Neural crest cell (in vitro differentiated cells): ENCODE results near the gene MACROD1. TPM values are rescaled to one million over a fixed set of nuclear protein-coding genes. Genes with fewer than 3 reads are reported as not detected.

ENCODE experiments used
- DNase-seq: peaks from one replicate; pipeline ENCODE4 v3.0.0; 2021; ENCODE audit warnings: low read depth, mixed read lengths, low spot score
- H3K27ac Mint-ChIP-seq: one replicate; pipeline ENCODE4 v1.8.0; 2021; ENCODE audit warnings: mild to moderate bottlenecking, mixed read lengths; ENCODE audit not compliant: unreplicated experiment
- H3K27me3 Mint-ChIP-seq: 2 replicates; pipeline ENCODE4 v1.8.0; 2021; ENCODE audit warnings: low read depth, mild to moderate bottlenecking, mixed read lengths
- H3K36me3 Mint-ChIP-seq: 2 replicates; pipeline ENCODE4 v1.8.0; 2021; ENCODE audit warnings: low read depth, mild to moderate bottlenecking, mixed read lengths
- H3K4me1 Mint-ChIP-seq: 2 replicates; pipeline ENCODE4 v1.8.0; 2021; ENCODE audit warnings: mixed read lengths
- H3K4me3 Mint-ChIP-seq: one replicate; pipeline ENCODE4 v1.8.0; 2021; ENCODE audit warnings: mild to moderate bottlenecking, mixed read lengths
- H3K9me3 Mint-ChIP-seq: 2 replicates; pipeline ENCODE4 v1.8.0; 2021; ENCODE audit warnings: mixed read lengths
- total RNA-seq: library from RNA; stranded (reverse); gene quantifications from 2 replicates; pipeline ENCODE4 v1.2.1, GENCODE V29; 2021
- TF ChIP-seq, protein P1 (sequence below): fragments of 200-600 bp; sonication (generic); conservative IDR thresholded peaks from 2 replicates; pipeline ENCODE4 v1.5.0; 2021; ENCODE audit warnings: antibody characterized with exemption, mild to moderate bottlenecking

Gene MACROD1
- total RNA-seq, 1 donor from 2014 or later, result 26.1 TPM

DNA sequence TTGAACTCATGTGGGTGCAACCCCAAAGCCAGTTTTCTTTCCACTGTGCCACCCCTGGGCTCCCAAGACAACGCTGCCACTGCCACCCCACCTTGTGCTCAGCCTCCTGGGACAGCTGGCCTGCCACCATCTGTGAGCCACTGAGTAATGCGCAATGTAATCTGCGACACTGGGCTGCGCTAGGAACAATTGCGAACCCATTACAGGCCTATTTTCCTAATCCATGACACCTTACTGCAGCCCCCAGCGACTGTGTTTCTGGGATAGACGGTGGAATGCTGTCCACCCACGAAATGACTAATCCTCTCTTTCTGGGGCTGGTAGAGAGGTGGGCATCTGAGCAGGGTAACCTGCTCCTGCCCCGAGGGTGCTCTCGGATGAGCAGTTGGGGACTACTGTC is 108.0 kb downstream of the MACROD1 start:
- no peak overlapping the region for H3K4me3 Mint-ChIP-seq
- no peak for DNase-seq
- no peak overlapping the region for H3K27ac Mint-ChIP-seq
- peaks cover 35% of the 10 kb centered on the region for H3K4me1 Mint-ChIP-seq
- TF ChIP-seq, protein P1, sequence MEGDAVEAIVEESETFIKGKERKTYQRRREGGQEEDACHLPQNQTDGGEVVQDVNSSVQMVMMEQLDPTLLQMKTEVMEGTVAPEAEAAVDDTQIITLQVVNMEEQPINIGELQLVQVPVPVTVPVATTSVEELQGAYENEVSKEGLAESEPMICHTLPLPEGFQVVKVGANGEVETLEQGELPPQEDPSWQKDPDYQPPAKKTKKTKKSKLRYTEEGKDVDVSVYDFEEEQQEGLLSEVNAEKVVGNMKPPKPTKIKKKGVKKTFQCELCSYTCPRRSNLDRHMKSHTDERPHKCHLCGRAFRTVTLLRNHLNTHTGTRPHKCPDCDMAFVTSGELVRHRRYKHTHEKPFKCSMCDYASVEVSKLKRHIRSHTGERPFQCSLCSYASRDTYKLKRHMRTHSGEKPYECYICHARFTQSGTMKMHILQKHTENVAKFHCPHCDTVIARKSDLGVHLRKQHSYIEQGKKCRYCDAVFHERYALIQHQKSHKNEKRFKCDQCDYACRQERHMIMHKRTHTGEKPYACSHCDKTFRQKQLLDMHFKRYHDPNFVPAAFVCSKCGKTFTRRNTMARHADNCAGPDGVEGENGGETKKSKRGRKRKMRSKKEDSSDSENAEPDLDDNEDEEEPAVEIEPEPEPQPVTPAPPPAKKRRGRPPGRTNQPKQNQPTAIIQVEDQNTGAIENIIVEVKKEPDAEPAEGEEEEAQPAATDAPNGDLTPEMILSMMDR, result no peak
- H3K9me3 Mint-ChIP-seq, result no peaks in the 10 kb centered on the region
- no peaks in the 10 kb centered on the region for H3K36me3 Mint-ChIP-seq
- peaks cover 11% of the 10 kb centered on the region for H3K27me3 Mint-ChIP-seq

GRCh38 chr11:64056861-64057260 is 109.1 kb downstream of the MACROD1 start:
- DNase-seq, result no peak
- TF ChIP-seq, protein P1, result no peak
- Mint-ChIP-seq H3K36me3 (no peaks in the 10 kb centered on the region), H3K27ac (no peak overlapping the region), H3K27me3 (peaks cover 6% of the 10 kb centered on the region), H3K4me3 (no peak overlapping the region), H3K9me3 (no peaks in the 10 kb centered on the region), H3K4me1 (peaks cover 33% of the 10 kb centered on the region)

- TF ChIP-seq, protein P1, result no peak
- peaks cover 31% of the 10 kb centered on the region for H3K4me1 Mint-ChIP-seq
- H3K9me3 Mint-ChIP-seq, result no peaks in the 10 kb centered on the region
- no peaks in the 10 kb centered on the region for H3K36me3 Mint-ChIP-seq
- H3K4me3 Mint-ChIP-seq, result no peak overlapping the region
- no peak for DNase-seq
- H3K27me3 Mint-ChIP-seq, result peaks cover 5% of the 10 kb centered on the region
- no peak overlapping the region for H3K27ac Mint-ChIP-seq
Measured at GRCh38 chr11:64056213-64056785, 109.6 kb downstream of the MACROD1 start.

DNA sequence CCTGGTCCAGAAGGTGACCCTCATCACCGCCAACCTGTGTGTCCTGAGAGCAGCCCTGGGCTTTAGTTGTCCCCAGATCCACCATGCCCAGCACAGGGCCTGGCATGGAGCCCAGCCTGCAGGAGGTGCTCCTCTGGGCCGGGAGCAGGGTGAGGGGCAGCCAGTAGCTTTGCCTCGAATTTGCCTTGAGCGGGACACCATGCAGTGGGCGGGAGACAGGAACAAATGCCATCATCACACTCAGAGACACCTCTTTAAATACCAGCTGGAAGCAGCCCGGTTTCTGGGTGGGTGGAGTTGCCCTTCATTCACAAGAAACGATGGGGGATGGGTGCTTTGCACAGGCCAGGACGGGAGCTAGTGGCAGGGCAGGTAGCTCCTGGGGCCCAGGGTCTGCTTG is 110.8 kb downstream of the MACROD1 start:
- TF ChIP-seq, protein P1, result no peak
- no peaks in the 10 kb centered on the region for H3K9me3 Mint-ChIP-seq
- no peak for DNase-seq
- H3K4me3 Mint-ChIP-seq, result no peak overlapping the region
- no peak overlapping the region for H3K27ac Mint-ChIP-seq
- H3K36me3 Mint-ChIP-seq, result no peaks in the 10 kb centered on the region
- H3K27me3 Mint-ChIP-seq, result peaks cover 5% of the 10 kb centered on the region
- peaks cover 22% of the 10 kb centered on the region for H3K4me1 Mint-ChIP-seq

DNA sequence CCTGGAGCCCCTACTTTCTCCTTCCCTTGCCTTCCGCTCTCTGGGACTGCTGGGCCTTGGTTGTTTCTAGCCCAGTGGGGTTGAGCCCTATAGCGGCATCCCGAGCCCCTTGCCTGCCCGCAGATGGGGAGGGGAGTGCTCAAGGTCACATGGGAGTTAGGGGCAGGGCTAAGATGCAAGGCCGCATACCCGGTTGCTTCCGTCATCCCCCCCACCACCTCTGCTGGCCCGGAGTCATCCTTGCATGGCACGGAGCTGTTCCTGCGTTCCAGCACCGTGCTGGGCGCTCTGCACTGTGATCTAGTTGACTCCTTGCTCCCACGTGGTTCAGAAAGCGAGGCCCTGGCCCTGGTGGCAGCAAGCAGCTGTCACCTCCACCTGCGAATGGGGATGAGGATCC is 112.2 kb downstream of the MACROD1 start:
- no peaks in the 10 kb centered on the region for H3K9me3 Mint-ChIP-seq
- peaks cover 5% of the 10 kb centered on the region for H3K27me3 Mint-ChIP-seq
- no peak for DNase-seq
- no peak overlapping the region for H3K4me3 Mint-ChIP-seq
- TF ChIP-seq, protein P1, result no peak
- no peak overlapping the region for H3K27ac Mint-ChIP-seq
- H3K4me1 Mint-ChIP-seq, result peaks cover 26% of the 10 kb centered on the region
- H3K36me3 Mint-ChIP-seq, result no peaks in the 10 kb centered on the region
